Measurements from ENCODE around the gene PIM2.

DNA sequence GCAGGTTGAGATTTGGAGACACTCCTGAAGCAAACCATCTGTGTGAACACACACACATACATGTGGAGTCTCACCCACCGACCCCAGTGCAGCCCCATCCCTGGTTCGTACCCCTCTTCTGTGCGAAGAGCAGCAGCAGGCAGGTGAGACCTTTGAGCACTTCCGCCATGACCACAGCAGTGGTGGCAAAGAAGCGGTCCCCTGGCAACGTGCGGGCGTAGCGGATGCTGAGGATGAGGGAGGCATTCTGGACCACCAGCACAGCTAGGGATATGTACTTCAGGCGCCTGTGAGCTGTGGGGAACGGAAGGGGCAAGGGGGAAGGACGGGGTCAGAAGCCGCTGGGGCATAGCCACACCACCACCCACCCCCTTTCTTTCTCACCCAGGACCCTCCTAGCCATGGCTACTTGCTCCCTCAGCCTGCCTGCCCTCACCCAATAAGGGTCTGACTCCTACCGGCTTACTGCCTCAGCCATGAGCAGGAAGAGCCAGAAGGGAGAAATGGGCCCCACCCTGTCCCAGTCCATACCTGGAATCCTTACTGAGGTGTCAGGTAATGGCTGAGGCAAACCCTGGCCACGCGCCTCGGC is 9.0 kb downstream of the PIM2 start:
- TF ChIP-seq, protein P1, sequence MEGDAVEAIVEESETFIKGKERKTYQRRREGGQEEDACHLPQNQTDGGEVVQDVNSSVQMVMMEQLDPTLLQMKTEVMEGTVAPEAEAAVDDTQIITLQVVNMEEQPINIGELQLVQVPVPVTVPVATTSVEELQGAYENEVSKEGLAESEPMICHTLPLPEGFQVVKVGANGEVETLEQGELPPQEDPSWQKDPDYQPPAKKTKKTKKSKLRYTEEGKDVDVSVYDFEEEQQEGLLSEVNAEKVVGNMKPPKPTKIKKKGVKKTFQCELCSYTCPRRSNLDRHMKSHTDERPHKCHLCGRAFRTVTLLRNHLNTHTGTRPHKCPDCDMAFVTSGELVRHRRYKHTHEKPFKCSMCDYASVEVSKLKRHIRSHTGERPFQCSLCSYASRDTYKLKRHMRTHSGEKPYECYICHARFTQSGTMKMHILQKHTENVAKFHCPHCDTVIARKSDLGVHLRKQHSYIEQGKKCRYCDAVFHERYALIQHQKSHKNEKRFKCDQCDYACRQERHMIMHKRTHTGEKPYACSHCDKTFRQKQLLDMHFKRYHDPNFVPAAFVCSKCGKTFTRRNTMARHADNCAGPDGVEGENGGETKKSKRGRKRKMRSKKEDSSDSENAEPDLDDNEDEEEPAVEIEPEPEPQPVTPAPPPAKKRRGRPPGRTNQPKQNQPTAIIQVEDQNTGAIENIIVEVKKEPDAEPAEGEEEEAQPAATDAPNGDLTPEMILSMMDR (IDR thresholded peaks at IDR 0.05), result no peak
- no peak for TF ChIP-seq POLR2A (IDR thresholded peaks at IDR 0.05; ENCODE audit: low read length)
- no peak for TF ChIP-seq HDAC2 (IDR thresholded peaks at IDR 0.05)
- no peak for TF ChIP-seq RFX5 (IDR thresholded peaks at IDR 0.05)
- TF ChIP-seq EP300 (IDR thresholded peaks at IDR 0.05), result no peak
- TF ChIP-seq PHF8 (IDR thresholded peaks at IDR 0.05; ENCODE audit: borderline replicate concordance, low read depth), result no peak
- TF ChIP-seq POLR2AphosphoS2 (conservative IDR thresholded peaks at IDR 0.05; ENCODE audit: low read length), result no peak

All from A549 (cell line).